H54 (cell line): ENCODE data around the gene ANXA5.
A peak's percentile ranks its signal among the peaks of the same experiment; 100 is the strongest.
"Not testable (repeated sequence)": the region's sequence is repeated elsewhere in the genome, so short reads cannot be mapped to it uniquely, and the experiment has no call there.

ENCODE experiments used
- DNase-seq: peaks from one replicate; pipeline ENCODE4 v3.0.0; 2011; ENCODE audit warnings: low spot score, mixed read lengths; ENCODE audit not compliant: insufficient read length
- FAIRE-seq: peaks from 3 replicates; lab custom pipeline; 2011; peaks lifted over from hg19 to GRCh38; lab: Jason Lieb, UNC
- POLR2A ChIP-seq: IDR thresholded peaks from 2 replicates; pipeline ENCODE4 v1.6.1; 2011; ENCODE audit warnings: low read depth, mild to moderate bottlenecking, low read length

ANXA5 gene

GRCh38 chr4:121679267-121679666, 17.5 kb downstream of the ANXA5 start:
- no peak for FAIRE-seq
- no peak for TF ChIP-seq POLR2A
- DNase-seq = no peak

GRCh38 chr4:121677524-121677923, 19.3 kb downstream of the ANXA5 start:
- TF ChIP-seq POLR2A = no peak
- DNase-seq (no peak), FAIRE-seq (no peak)

- TF ChIP-seq POLR2A = no peak
- FAIRE-seq (no peak), DNase-seq (no peak)
Observed at GRCh38 chr4:121676345-121677075, 20.3 kb downstream of the ANXA5 start.

- DNase-seq = no peak
- FAIRE-seq = no peak
- no peak for TF ChIP-seq POLR2A
Observed at GRCh38 chr4:121675715-121676114, 21.1 kb downstream of the ANXA5 start.

GRCh38 chr4:121674696-121675095, 22.1 kb downstream of the ANXA5 start:
- no peak for TF ChIP-seq POLR2A
- DNase-seq (no peak), FAIRE-seq (no peak)

GRCh38 chr4:121674191-121674590, 22.6 kb downstream of the ANXA5 start:
- DNase-seq (no peak), FAIRE-seq (no peak)
- TF ChIP-seq POLR2A = no peak

GRCh38 chr4:121669163-121669550, 27.6 kb downstream of the ANXA5 start:
- FAIRE-seq = no peak
- DNase-seq = no peak
- TF ChIP-seq POLR2A = no peak

- TF ChIP-seq POLR2A = no peak
- FAIRE-seq (peak; percentile 96), DNase-seq (peak; percentile 12)
Observed at GRCh38 chr4:121668368-121669162, 28.2 kb downstream of the ANXA5 start.

- FAIRE-seq (no peak), DNase-seq (no peak)
- TF ChIP-seq POLR2A = no peak
Observed at GRCh38 chr4:121666091-121666679, 30.6 kb downstream of the ANXA5 start.

- DNase-seq (no peak), FAIRE-seq (no peak)
- no peak for TF ChIP-seq POLR2A
Observed at GRCh38 chr4:121665371-121665770, 31.4 kb downstream of the ANXA5 start.

GRCh38 chr4:121662225-121662624, 34.6 kb downstream of the ANXA5 start:
- FAIRE-seq (no peak), DNase-seq (no peak)
- TF ChIP-seq POLR2A = no peak

GRCh38 chr4:121660175-121660933, 36.4 kb downstream of the ANXA5 start:
- FAIRE-seq, DNase-seq: not testable (repeated sequence)

GRCh38 chr4:121658125-121658524, 38.7 kb downstream of the ANXA5 start:
- DNase-seq = no peak
- TF ChIP-seq POLR2A = no peak
- FAIRE-seq = no peak

GRCh38 chr4:121656269-121656641, 40.5 kb downstream of the ANXA5 start:
- DNase-seq = no peak
- no peak for TF ChIP-seq POLR2A
- no peak for FAIRE-seq
